Prostate gland (tissue), 2 donors: Measurements from ENCODE around the gene LYVE1. TPM values are rescaled to one million over a fixed set of nuclear protein-coding genes. Genes with fewer than 3 reads are reported as not detected.
A peak's percentile ranks its signal among the peaks of the same experiment; 100 is the strongest.

Experiments
- DNase-seq: peaks from one replicate; pipeline ENCODE4 v3.0.0-alpha.2; 2019; ENCODE audit warnings: low spot score
- H3K27ac ChIP-seq, 2 donors: fragments of 200-600 bp; sonication (generic); 2 replicates each; pipeline ENCODE4 v1.5.1; 2017 to 2019
- H3K27me3 ChIP-seq: fragments of 200-600 bp; sonication (generic); replicated peaks from 2 replicates; pipeline ENCODE4 v1.5.1; 2019; ENCODE audit not compliant: insufficient read depth
- H3K36me3 ChIP-seq, 2 donors: fragments of 200-600 bp; sonication (generic); 1 replicate in 1 of 2; 2 replicates in 1 of 2; pipeline versions ENCODE4 v1.5.1 to v1.8.1; 2017 to 2019
- H3K4me1 ChIP-seq: fragments of 200-600 bp; sonication (generic); replicated peaks from 2 replicates; pipeline ENCODE4 v1.5.1; 2019
- H3K4me3 ChIP-seq, 2 donors: fragments of 200-600 bp; sonication (generic); 2 replicates each; pipeline ENCODE4 v1.5.1; 2017 to 2019
- H3K9me3 ChIP-seq: fragments of 200-600 bp; sonication (generic); 2 replicates; pipeline ENCODE4 v1.5.1; 2017
- POLR2A ChIP-seq: fragments of 450-650 bp; IDR thresholded peaks from one replicate; pipeline ENCODE4 v1.6.1; 2016; ENCODE audit warnings: antibody characterized with exemption, mild to moderate bottlenecking
- POLR2AphosphoS5 ChIP-seq: sonication (generic); formaldehyde crosslinking; IDR thresholded peaks from one replicate; pipeline ENCODE4 v1.6.1; 2017; ENCODE audit warnings: antibody characterized with exemption
- WGBS: methylation state at CpG from one replicate; pipeline ENCODE4 v1.1.5; 2018; 5-methylcytosine and 5-hydroxymethylcytosine counted together
- intact Hi-C: fragments of 100-400 bp; cut with DNase I; formaldehyde crosslinking; loops from one replicate; pipeline ENCODE4 v1.14.2; 2022
- total RNA-seq, 2 donors: library from RNA; depleted of rRNA; stranded (reverse); fragments of >200 nt; gene quantifications; one replicate each; pipeline ENCODE4 v1.1.0, GENCODE V29; 2016
- TF ChIP-seq, protein P1 (sequence below), 4 experiments: fragments of 200-600 bp in 2 of 4; fragments of 450-650 bp in 2 of 4; sonication (generic) in 2 of 4; IDR thresholded peaks; 1 replicate in 3 of 4; 2 replicates in 1 of 4; pipeline ENCODE4 v1.5.1; 2016 to 2019; ENCODE audit warnings: antibody characterized with exemption in 4 of 4, mild to moderate bottlenecking in 2 of 4, moderate library complexity in 2 of 4

The LYVE1 gene
- total RNA-seq, 2 donors from 2014 or later: 2.5 to 9.8 TPM

DNA sequence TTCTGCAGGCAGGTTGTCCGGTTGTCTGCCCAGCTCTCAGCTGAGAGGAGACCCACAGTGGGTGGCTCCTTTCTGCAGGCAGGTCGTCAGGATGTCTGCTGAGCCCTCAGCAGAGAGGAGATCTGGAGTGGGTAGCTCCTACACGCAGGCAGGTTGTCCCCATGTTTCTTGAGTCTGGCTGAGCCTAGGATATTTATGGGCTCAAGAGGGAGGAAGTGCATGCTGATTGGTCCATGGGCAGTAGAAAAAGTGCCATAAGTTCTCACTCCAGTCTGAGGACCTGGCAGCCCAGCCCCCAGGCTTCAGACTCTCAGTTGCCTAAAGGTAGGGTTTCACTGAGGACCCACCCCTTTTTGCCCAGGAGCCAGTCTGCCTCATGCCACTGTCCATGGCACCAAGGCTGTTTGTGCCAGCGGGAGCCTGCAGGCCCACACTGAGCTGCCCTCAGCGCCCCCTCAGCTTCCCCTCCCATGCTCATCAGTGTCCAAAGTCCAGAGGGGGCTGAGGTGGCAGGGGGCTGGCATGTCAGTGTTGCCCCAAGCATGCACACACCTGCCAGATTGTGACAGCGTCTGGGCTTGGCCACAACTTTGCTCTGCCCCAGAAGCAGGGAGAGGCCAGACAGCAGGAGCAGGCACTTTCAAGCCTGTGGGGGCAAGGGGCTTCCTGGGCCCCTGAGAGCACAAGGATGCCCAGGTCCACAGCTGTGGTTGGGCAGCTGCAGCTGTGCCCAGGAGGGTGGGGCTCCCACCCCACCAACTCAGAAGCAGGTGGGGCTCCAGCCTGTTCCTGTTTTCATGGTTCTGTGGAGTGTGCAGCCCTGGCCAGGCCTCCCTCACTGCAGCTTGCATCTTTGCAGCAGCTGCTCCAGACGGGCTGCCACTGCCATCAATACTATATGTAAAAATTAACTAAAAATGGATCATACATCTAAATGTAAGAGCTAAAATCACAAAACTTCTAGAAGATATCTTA lies 23.7 kb downstream of the LYVE1 start:
- DNase-seq: no peak
- 91% methylated on average over 6 of the region's 7 CpGs for WGBS
- intact Hi-C loops: no loop called here
- Histone ChIP-seq H3K36me3 (no peaks in the 10 kb centered on the region), H3K9me3 (no peaks in the 10 kb centered on the region), H3K27me3 (no peaks in the 10 kb centered on the region), H3K4me1 (peaks cover 1% of the 10 kb centered on the region), H3K4me3 (no peak overlapping the region), H3K27ac (no peak overlapping the region)
- TF ChIP-seq, protein P1, sequence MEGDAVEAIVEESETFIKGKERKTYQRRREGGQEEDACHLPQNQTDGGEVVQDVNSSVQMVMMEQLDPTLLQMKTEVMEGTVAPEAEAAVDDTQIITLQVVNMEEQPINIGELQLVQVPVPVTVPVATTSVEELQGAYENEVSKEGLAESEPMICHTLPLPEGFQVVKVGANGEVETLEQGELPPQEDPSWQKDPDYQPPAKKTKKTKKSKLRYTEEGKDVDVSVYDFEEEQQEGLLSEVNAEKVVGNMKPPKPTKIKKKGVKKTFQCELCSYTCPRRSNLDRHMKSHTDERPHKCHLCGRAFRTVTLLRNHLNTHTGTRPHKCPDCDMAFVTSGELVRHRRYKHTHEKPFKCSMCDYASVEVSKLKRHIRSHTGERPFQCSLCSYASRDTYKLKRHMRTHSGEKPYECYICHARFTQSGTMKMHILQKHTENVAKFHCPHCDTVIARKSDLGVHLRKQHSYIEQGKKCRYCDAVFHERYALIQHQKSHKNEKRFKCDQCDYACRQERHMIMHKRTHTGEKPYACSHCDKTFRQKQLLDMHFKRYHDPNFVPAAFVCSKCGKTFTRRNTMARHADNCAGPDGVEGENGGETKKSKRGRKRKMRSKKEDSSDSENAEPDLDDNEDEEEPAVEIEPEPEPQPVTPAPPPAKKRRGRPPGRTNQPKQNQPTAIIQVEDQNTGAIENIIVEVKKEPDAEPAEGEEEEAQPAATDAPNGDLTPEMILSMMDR (IDR thresholded peaks at IDR 0.05): no peak
- TF ChIP-seq POLR2AphosphoS5: no peak

DNA sequence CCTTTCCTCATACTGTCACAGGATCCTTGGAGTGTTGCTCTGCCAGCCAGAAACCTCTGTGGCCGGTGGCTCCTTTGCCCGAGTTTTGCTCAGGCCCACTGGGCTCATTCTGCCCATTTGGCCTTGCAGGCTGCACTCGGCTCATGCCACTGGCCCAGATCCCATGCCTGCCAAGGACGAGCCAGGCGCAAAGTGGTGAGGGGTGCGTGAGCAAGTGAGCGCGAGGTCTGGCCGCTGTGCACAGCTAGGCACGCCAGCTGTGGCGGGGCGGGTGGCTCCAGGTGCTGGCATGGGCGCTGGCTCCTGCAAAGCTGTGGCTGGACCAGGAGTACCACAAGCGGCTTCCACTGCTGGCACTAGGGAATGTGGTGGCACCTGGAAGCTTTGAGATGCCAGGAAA lies 24.7 kb downstream of the LYVE1 start:
- H3K4me3 ChIP-seq: no peak overlapping the region
- TF ChIP-seq POLR2A: no peak
- no peak for TF ChIP-seq POLR2AphosphoS5
- TF ChIP-seq, protein P1 (IDR thresholded peaks at IDR 0.05): no peak
- H3K27me3 ChIP-seq: no peaks in the 10 kb centered on the region
- no peaks in the 10 kb centered on the region for H3K36me3 ChIP-seq
- H3K4me1 ChIP-seq: peaks cover 2% of the 10 kb centered on the region
- no peak overlapping the region for H3K27ac ChIP-seq
- H3K9me3 ChIP-seq: no peaks in the 10 kb centered on the region
- DNase-seq: no peak
- intact Hi-C loops: no loop called here
- WGBS: 92% methylated on average over 14 of the region's 14 CpGs

DNA sequence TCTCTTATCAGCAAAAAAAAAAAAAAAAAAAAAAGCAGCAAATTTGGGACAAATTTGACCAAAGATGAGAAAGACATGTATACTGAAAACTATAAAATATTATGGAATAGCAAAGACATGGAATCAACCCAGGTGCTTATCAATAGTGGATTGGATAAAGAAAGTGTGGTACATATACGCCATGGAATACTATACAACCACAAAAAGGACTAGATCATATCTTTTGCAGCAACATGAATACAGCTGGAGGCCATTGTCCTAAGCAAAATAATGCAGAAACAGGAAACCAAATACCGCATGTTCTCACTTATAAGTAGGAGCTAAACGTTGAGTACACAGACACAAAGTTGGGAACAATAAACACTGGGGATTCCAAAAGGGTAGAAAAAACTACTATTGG lies 25.7 kb downstream of the LYVE1 start:
- 93% methylated on average over 3 of the region's 3 CpGs for WGBS
- Histone ChIP-seq H3K9me3 (no peaks in the 10 kb centered on the region), H3K27ac (no peak overlapping the region), H3K36me3 (no peaks in the 10 kb centered on the region), H3K4me3 (no peak overlapping the region), H3K27me3 (no peaks in the 10 kb centered on the region), H3K4me1 (peaks cover 2% of the 10 kb centered on the region)
- intact Hi-C loops: no loop called here
- DNase-seq: no peak
- TF ChIP-seq POLR2A (no peak), POLR2AphosphoS5 (no peak)
- TF ChIP-seq, protein P1 (IDR thresholded peaks at IDR 0.05): no peak

DNA sequence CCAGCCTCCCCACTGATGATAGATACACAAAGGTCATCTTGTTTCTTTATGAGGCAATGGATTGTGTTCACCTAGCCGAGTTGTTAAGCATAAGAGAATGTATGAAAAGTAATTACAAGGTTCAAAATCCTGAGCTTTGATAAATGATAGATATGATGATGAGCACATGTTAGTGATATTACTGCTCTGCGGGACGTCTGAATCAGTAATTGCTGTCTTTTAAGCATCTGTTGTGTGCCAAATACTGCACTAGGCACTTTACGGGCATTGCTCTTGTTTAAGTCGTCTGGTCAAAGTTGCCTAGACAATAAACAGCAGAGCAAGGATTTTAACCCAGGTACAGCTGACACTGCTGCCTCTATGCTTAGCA lies 26.9 kb downstream of the LYVE1 start:
- Histone ChIP-seq H3K27me3 (no peaks in the 10 kb centered on the region), H3K4me3 (peak overlapping the region; percentile 82 to 87), H3K27ac (peak overlapping the region; percentile 93 to 95), H3K9me3 (no peaks in the 10 kb centered on the region), H3K4me1 (peaks cover 2% of the 10 kb centered on the region), H3K36me3 (no peaks in the 10 kb centered on the region)
- no peak for DNase-seq
- intact Hi-C loops: no loop called here
- WGBS: 27% methylated on average over 5 of the region's 5 CpGs
- TF ChIP-seq POLR2A: no peak
- no peak for TF ChIP-seq POLR2AphosphoS5
- TF ChIP-seq, protein P1 (IDR thresholded peaks at IDR 0.05): no peak
